NCI-H524 (cell line): ENCODE data around the gene SET.
A peak's percentile ranks its signal among the peaks of the same experiment; 100 is the strongest.
"Not testable (repeated sequence)": the region's sequence is repeated elsewhere in the genome, so short reads cannot be mapped to it uniquely, and the experiment has no call there.

Experiments used
- DNase-seq, 2 experiments: peaks; one replicate each; lab custom pipeline; 2025; lab: John Stamatoyannopoulos, UW

SET gene

GRCh38 chr9:128687453-128687852, 1.6 kb upstream of the SET start:
- no peak for DNase-seq

DNA sequence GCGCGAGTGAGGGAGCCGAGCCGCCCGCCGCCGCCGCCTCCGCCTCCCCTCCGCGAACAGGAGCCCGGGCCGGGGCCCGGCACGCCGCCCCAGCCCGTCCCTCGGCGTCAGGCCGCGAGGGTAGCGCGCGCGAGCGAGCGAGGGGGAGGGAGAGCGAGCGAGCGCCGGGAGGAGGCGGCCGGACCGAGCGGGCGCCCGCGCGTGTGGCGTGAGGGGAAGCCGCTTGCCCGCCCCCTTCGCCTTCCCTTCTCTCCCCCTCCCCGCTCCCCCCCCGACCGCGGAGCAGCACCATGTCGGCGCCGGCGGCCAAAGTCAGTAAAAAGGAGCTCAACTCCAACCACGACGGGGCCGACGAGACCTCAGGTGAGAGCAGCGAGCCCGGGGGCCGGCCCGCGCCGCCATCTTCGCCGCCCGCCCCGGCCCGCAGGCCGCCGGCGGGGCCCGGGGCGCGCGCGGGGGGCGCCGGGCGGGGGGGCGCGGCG, 312 bp downstream of the SET start:
- no peak for DNase-seq

GRCh38 chr9:128689820-128690683, 1.0 kb downstream of the SET start:
- peak in 1 of 2 experiments; percentile 38 for DNase-seq

GRCh38 chr9:128690684-128691034, 1.6 kb downstream of the SET start:
- DNase-seq, result no peak

DNA sequence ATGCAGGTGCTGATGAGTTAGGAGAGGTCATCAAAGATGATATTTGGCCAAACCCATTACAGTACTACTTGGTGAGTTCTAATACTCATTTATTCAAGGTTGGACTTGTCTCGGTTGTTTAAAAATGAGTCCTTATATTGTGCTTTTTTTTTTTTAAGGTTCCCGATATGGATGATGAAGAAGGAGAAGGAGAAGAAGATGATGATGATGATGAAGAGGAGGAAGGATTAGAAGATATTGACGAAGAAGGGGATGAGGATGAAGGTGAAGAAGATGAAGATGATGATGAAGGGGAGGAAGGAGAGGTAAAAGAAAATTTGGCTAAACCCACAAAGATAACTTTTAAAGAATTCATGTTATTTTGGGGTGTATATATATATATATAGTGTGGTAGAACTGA, 4.7 kb downstream of the SET start:
- not testable (repeated sequence) for DNase-seq

GRCh38 chr9:128694344-128694743, 5.3 kb downstream of the SET start:
- no peak for DNase-seq

GRCh38 chr9:128696923-128697707, 8.1 kb downstream of the SET start:
- DNase-seq, result no peak

GRCh38 chr9:128699096-128699795, 10.2 kb downstream of the SET start:
- not testable (repeated sequence) for DNase-seq

DNA sequence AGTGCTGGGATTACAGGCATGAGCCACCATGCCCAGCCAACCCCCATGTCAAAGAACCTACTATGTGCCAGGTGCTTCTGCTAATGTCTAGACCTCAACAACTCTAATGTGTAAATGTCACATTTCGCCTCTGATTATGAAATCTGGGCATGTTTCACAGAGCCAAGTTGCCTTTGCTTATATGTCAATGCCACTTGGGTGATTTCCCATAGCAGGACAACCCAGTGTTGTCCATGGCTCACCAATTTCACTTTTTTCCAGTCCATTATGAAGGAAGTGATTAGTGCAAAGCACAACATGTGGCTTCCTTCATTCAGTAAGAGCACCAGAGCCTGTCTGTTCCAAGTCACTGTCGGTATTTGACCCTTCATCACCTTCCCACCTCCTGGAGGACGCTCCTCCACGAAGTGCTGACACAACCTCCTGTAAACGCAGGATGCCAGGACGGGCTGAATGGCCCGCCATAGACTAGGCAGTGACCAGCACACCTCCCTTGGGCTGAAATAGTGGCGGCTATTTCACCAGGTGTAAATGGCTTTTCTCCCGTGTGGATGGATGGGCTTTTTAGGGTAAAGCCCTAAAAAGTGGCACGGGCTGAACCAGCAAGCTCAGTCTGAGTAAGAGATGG, 12.3 kb downstream of the SET start:
- no peak for DNase-seq

DNA sequence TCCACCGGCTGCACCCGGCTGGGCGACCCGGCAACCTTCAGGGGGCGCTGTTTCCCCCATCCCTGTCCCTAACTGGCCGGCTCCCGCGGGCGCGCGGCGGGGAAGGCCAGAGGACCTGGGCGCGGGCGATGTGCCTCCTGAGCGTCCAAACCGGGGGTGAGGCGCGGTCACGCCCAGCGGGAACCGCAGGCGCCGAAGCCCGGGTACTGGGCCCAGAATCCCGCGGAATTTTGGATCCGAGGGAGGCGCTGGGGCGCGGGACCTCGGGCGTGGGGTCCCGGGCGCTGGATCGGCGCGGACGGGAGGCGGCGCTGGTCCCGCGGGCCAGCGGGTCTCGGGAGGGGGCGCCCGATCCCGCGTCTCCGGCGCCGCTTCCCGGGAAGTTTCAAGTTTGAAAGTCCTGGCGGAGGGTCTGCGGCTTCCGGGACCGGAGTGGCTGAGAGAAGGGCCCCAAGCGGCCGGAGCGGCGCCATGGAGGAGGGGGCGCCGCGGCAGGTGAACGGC, 13.5 kb downstream of the SET start, which contains the start of gene PKN3:
Gene PKN3 (plus strand): TSS at position 59 of the 504 bp plus-strand sequence. CDS start 413 bp downstream, at position 472.
- peak; percentile 77 to 89 for DNase-seq

DNA sequence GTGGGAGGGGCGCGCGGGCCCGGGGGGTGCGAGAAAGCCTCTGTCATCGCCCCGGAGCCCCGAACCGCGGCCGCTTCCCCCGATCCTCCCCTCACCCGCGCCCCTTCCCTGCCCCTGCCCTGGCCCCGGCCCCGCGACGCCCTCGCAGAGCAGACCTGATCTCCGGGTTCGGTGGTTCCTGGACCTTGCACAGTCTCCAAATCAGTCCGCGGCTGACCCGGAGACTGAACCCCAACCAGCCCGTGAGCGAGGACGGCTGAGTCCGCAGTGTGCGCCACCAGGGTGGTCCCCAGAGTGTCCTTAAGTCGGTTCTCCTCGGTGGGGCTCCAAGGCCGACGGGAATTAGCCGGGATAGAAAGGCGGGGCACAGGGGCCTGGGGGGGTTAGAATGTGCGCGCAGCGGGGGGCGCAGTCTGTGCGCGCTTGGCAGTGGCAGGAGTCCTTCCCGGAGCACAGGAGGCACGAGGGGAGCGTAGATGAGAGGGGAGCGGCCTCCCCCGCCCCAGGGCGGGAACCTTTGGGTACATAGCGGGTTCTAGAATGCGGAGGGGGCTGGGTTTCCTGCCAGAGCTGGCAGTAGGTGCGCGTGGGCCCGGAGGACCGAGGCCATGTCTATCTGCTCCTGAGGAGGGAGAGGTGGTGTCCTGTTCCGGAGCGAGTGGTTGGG, 14.1 kb downstream of the SET start:
- peak; percentile 62 to 75 for DNase-seq

DNA sequence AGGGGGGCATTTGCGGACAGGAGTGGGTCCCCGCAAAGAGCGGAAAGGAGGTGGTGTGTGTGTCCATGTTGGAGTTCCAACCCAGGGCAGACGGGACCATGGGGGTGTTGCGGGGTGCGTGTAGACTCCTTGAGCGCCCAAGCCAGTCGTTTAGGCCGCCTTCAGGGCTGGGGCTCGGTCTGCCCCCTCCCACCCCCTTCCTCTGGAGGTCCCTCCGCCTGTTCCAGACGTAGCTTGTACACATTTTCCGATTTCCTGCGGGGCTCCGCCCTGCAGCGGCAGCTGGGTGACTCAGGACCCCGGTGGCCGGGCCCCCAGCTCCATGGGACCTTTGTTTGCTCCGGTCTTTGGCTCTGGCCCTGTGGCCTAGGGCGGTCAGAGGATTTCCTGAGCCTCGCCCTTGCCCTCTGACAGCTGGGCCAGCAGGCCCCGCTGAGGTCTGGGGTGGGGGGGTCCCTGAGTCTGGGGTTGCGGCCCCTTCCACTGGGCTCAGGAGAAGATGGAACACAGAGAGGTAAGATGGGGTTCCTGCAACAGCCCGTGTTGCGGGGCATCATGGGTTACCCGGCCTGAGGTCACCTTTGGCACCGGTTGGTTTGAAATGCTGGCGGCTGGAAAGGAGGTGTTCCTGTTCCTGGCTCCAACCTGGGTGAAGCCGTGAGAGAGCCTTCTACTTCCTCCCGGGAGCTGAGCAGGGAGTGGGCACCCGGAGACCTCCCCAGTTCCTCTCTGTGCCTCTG, 14.8 kb downstream of the SET start:
- no peak for DNase-seq

GRCh38 chr9:128704356-128704670, 15.3 kb downstream of the SET start:
- DNase-seq, result no peak

DNA sequence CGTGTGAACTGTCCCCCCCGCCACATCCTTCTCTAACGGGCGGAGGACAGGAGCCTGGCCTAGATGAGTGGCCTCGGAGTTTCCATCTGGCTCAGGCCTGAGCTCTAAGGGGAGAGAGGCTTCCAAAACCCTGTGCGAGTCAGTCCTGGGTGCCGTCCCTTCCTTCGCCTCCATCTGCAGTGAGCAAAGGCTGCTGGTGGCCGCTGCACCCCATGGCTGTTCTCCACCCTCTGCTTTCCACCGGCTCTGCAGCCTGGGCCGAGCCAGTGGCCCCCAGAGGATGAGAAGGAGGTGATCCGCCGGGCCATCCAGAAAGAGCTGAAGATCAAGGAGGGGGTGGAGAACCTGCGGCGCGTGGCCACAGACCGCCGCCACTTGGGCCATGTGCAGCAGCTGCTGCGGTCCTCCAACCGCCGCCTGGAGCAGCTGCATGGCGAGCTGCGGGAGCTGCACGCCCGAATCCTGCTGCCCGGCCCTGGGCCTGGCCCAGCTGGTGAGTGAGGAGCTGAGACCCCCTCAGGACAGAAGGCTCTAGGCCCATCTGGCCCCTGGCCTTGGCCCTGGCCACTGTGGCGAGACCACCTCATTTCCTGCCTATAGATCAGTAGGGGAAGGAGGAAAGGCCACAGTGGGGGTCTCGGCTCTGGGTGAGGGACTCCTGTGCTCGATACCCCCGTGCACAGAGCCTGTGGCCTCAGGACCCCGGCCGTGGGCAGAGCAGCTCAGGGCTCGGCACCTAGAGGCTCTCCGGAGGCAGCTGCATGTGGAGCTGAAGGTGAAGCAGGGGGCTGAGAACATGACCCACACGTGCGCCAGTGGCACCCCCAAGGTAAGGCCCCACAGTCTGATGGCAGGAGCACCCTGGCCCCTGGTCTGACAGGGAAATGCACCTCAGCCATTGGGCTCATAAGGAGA, 16.3 kb downstream of the SET start:
- no peak for DNase-seq

DNA sequence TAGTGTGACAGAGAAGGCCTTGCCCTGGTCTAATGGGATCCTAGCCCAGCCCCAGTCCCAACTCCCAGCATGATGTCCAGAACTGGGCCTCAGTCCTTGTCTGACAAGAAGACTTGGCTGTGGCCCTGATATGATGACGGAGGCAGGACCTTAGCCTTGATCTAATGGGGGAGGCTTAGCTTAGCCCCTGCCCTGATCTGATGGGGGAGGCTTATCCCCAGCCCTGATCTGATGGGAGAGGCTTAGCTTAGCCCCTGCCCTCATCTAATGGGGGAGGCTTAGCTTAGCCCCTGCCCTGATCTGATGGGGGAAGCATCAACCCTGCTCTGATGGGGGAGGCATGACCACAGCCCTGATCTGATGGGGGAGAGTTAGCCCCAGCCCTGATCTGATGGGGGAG, 17.0 kb downstream of the SET start:
- no peak for DNase-seq

- DNase-seq, result no peak
Measured at GRCh38 chr9:128706671-128707381, 17.8 kb downstream of the SET start.

GRCh38 chr9:128707446-128707845, 18.4 kb downstream of the SET start:
- DNase-seq, result no peak

- no peak for DNase-seq
Measured at GRCh38 chr9:128712451-128713410, 23.7 kb downstream of the SET start.
